Right lobe of liver (tissue), 6 donors: Measurements from ENCODE around the gene NR1H4. TPM values are rescaled to one million over a fixed set of nuclear protein-coding genes. Genes with fewer than 3 reads are reported as not detected.

Source experiments
- ATAC-seq, 4 donors: fragments of 200-7000 bp; cut with Tn5 transposase; one replicate each; pipeline ENCODE4 v1.9.1; 2020; ENCODE audit warnings: mild to moderate bottlenecking in 4 of 4, moderate library complexity in 4 of 4
- DNase-seq, 3 donors: peaks; one replicate each; pipeline ENCODE4 v3.0.0-alpha.2; 2020
- H3K27ac ChIP-seq, 3 donors: fragments of 200-600 bp; one replicate each; pipeline ENCODE4 v1.8.0; 2022
- H3K27me3 ChIP-seq, 2 donors: fragments of 200-600 bp; one replicate each; pipeline ENCODE4 v1.8.0; 2022
- H3K36me3 ChIP-seq, 4 donors: fragments of 200-600 bp; sonication (generic) in 1 of 4; one replicate each; pipeline versions ENCODE4 v1.5.1 to v1.8.0; 2017 to 2022; ENCODE audit warnings: control low read depth in 1 of 4
- H3K4me1 ChIP-seq, 4 donors: fragments of 200-600 bp; sonication (generic) in 1 of 4; one replicate each; pipeline versions ENCODE4 v1.5.1 to v1.8.0; 2017 to 2022; ENCODE audit warnings: control low read depth in 1 of 4
- H3K4me3 ChIP-seq, 3 donors: fragments of 200-600 bp; one replicate each; pipeline ENCODE4 v1.8.0; 2022
- H3K9me3 ChIP-seq, 4 donors: fragments of 200-600 bp; sonication (generic) in 1 of 4; one replicate each; pipeline versions ENCODE4 v1.5.1 to v1.8.0; 2017 to 2022; ENCODE audit warnings: control low read depth in 1 of 4
- POLR2A ChIP-seq: fragments of 450-650 bp; IDR thresholded peaks from one replicate; pipeline ENCODE4 v1.6.1; 2017; ENCODE audit warnings: antibody characterized with exemption, mild to moderate bottlenecking
- WGBS: methylation state at CpG from one replicate; pipeline ENCODE4 v1.1.6; 2018; ENCODE audit warnings: low coverage, low lambda C conversion rate; ENCODE audit not compliant: insufficient coverage; ENCODE audit errors: missing lambda C conversion rate; 5-methylcytosine and 5-hydroxymethylcytosine counted together
- intact Hi-C, 2 donors: fragments of 100-400 bp; cut with DNase I; formaldehyde crosslinking; loops; one replicate each; pipeline versions ENCODE4 v1.11.2 to v1.14.1; 2022
- total RNA-seq, 6 experiments: library from RNA; depleted of rRNA in 2 of 6; stranded (reverse); fragments of >200 nt in 2 of 6; fragmentation: NEBNext Ultra II Directional in 3 of 6; extraction: Animal tissue kit (Norgen Biotek cat#: 25700) in 3 of 6; gene quantifications; one replicate each; pipeline versions ENCODE4 v1.1.0 to v1.2.4, GENCODE V29; 2016 to 2023
- TF ChIP-seq, protein P1 (sequence below), 4 donors: fragments of 200-600 bp in 3 of 4; fragments of 450-650 bp in 1 of 4; IDR thresholded peaks; one replicate each; pipeline versions ENCODE4 v1.5.1 to v1.8.0; 2016 to 2022; ENCODE audit warnings: antibody characterized with exemption in 4 of 4, mild to moderate bottlenecking in 2 of 4
- donor health status: DM: no; HTN: yes; CAD: no.
- donor health status: DM: no; HTN: no; CAD: no.
- donor health status: DM: no; HTN: no; CAD: no.
- donor health status: DM: no; HTN: yes; CAD: no.
- donor health status: DM: no; HTN: yes; CAD: no.

The NR1H4 gene
- total RNA-seq, 6 experiments from 2014 or later = 52.4 to 81.7 (median 62.6) TPM

DNA sequence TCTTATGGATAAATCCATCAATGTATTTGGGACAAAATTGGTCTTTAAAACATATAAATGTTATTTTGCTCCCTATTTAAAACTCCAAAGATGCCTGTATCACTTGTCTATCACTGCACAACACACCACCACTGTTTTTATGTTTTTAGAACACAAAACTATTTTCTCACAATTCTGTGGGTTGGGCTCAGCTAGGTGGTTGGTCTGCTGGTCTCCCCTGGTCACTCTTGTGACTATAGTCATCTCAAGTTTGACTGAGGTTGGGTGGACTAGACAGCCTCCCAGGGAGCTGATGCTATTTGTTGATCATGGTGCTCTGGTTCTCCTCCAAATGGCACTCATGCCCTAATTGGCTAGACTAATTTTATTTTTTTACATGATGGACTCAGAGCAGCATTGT, 39.5 kb upstream of the NR1H4 start:
- peaks cover 0 to 33% (median 14%) of the 10 kb centered on the region in 4 donors for H3K4me1 ChIP-seq
- intact Hi-C loops = no loop called here
- no peaks in the 10 kb centered on the region for H3K27me3 ChIP-seq
- no peak for ATAC-seq
- no peaks in the 10 kb centered on the region for H3K36me3 ChIP-seq
- DNase-seq = no peak
- no peaks in the 10 kb centered on the region for H3K9me3 ChIP-seq
- H3K27ac ChIP-seq = no peak overlapping the region
- no peak for TF ChIP-seq POLR2A
- TF ChIP-seq, protein P1, sequence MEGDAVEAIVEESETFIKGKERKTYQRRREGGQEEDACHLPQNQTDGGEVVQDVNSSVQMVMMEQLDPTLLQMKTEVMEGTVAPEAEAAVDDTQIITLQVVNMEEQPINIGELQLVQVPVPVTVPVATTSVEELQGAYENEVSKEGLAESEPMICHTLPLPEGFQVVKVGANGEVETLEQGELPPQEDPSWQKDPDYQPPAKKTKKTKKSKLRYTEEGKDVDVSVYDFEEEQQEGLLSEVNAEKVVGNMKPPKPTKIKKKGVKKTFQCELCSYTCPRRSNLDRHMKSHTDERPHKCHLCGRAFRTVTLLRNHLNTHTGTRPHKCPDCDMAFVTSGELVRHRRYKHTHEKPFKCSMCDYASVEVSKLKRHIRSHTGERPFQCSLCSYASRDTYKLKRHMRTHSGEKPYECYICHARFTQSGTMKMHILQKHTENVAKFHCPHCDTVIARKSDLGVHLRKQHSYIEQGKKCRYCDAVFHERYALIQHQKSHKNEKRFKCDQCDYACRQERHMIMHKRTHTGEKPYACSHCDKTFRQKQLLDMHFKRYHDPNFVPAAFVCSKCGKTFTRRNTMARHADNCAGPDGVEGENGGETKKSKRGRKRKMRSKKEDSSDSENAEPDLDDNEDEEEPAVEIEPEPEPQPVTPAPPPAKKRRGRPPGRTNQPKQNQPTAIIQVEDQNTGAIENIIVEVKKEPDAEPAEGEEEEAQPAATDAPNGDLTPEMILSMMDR (IDR thresholded peaks at IDR 0.05) = no peak
- H3K4me3 ChIP-seq = no peak overlapping the region

DNA sequence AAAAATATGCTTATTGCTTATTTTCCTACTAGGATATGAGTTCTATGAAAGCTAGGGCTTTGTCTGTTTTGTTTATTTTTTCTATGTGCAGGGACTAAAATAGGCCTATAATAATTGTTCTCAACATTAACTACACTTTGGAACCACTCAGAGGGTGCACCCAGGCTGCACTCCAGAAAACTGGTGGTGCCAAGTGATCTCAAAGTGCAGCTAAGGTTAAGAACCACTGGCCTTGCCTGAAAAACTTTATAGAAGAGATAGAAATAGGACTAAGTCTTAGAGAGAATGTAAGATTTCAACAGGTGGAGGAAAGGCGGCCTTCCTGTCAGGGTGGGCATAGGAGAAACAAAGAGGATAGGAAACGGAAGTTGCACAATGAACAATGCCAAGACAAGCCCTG, 37.7 kb upstream of the NR1H4 start:
- 35% methylated on average over 2 of the region's 2 CpGs for WGBS
- TF ChIP-seq, protein P1 (IDR thresholded peaks at IDR 0.05) = no peak
- no peak for TF ChIP-seq POLR2A
- ATAC-seq (peak; percentile 42 to 70 (median 66)), DNase-seq (peak in 2 of 3 donors; percentile 59 to 75)
- Histone ChIP-seq H3K4me1 (peaks cover 0 to 46% (median 14%) of the 10 kb centered on the region in 4 donors), H3K27ac (peak overlapping the region in 2 of 3 donors; percentile 61 to 86), H3K36me3 (no peaks in the 10 kb centered on the region), H3K4me3 (no peak overlapping the region), H3K9me3 (no peaks in the 10 kb centered on the region), H3K27me3 (no peaks in the 10 kb centered on the region)
- intact Hi-C loops = no loop called here

DNA sequence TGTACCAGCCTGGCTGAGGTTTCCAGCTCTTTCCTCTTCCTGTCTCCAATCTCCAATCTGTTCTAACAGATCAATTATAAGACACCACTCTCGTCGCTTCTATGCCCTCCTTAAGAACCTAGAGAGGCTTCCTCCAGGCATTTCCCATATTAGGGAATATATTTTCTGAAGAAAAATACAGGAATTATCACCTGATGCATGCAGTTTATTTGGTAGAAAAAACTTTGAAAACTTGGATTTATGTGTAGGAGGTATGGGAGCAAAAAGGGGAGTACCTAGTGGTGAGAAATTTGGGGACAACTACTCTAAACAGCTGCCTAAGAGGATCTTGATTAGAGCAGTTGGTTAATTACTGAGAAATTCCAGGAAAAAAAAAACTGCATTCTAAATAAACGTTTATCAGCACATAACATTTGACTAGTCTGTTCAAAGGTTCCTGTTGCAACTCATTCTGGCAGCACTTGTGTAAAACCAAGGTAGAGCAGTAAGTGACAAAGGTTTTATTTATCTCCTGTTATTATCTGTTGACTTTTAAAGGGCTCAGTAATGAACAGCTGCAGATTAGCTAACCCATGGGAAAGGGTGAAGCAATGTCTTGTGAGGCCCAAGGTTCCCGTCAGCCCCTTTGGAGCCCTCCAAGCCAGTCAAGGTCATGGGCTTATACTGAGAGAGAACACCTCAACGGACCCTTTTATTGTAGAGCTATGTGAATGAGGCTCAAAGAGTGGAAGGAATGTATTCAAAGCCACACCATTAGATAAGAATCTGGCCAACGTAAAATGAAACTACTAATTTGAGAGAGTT, 36.4 kb upstream of the NR1H4 start:
- TF ChIP-seq, protein P1 (IDR thresholded peaks at IDR 0.05) = no peak
- no peak for TF ChIP-seq POLR2A
- no peaks in the 10 kb centered on the region for H3K36me3 ChIP-seq
- DNase-seq = peak; percentile 30 to 73 (median 59)
- no peaks in the 10 kb centered on the region for H3K9me3 ChIP-seq
- 14% methylated on average over 6 of the region's 6 CpGs for WGBS
- ATAC-seq = peak; percentile 83 to 93 (median 88)
- peak overlapping the region in 1 of 3 donors; percentile 15 for H3K4me3 ChIP-seq
- peaks cover 0 to 56% (median 16%) of the 10 kb centered on the region in 4 donors for H3K4me1 ChIP-seq
- peak overlapping the region; percentile 46 to 86 (median 70) for H3K27ac ChIP-seq
- H3K27me3 ChIP-seq = no peaks in the 10 kb centered on the region
- intact Hi-C loops = no loop called here

DNA sequence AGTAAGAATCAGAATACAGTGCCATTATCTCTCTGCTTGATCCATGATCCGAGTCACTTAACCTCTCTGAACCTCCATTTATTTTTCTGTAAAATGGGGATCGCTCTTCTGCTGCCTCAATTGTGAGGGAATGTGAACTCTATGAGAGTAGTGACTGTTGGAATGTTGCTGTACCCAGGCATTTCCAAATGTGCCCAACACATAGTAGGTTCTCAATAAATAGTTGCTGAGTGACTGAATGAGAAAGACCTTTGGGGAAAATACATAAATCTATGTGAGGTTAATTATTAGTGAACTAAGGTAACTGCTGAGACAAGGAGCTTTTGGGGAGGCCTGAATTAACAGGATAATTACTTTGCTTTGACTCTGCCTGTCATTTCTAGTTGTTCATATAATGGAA, 33.9 kb upstream of the NR1H4 start:
- Histone ChIP-seq H3K9me3 (no peaks in the 10 kb centered on the region), H3K27ac (no peak overlapping the region), H3K27me3 (no peaks in the 10 kb centered on the region), H3K4me3 (no peak overlapping the region), H3K36me3 (no peaks in the 10 kb centered on the region), H3K4me1 (peaks cover 0 to 77% (median 24%) of the 10 kb centered on the region in 4 donors)
- no peak for ATAC-seq
- TF ChIP-seq, protein P1 (IDR thresholded peaks at IDR 0.05) = no peak
- TF ChIP-seq POLR2A = no peak
- WGBS = 79% methylated on average over 2 of the region's 2 CpGs
- intact Hi-C loops = no loop called here
- DNase-seq = no peak
